Naive B cell (primary cell): ENCODE data around the gene SH3RF3. TPM values are rescaled to one million over a fixed set of nuclear protein-coding genes. Genes with fewer than 3 reads are reported as not detected.

ENCODE experiments used
- ATAC-seq, 2 donors: fragments of 150-1000 bp; cut with Tn5 transposase; 2 replicates each; pipeline ENCODE4 v1.10.0; 2021; ENCODE audit warnings: low read depth in 2 of 2, mild to moderate bottlenecking in 2 of 2, moderate library complexity in 2 of 2
- DNase-seq: peaks from one replicate; pipeline ENCODE4 v3.0.0; 2022
- H3K27ac Mint-ChIP-seq, 6 donors: one replicate each; pipeline ENCODE4 v1.8.0; 2020 to 2022; ENCODE audit warnings: mild to moderate bottlenecking in 6 of 6, mixed read lengths in 6 of 6, moderate library complexity in 5 of 6, inconsistent platforms in 2 of 6
- H3K27me3 Mint-ChIP-seq, 3 donors: one replicate each; pipeline ENCODE4 v1.8.0; 2021 to 2022; ENCODE audit warnings: mixed read lengths in 3 of 3, mild to moderate bottlenecking in 1 of 3
- H3K36me3 Mint-ChIP-seq, 2 donors: one replicate each; pipeline ENCODE4 v1.8.0; 2020 to 2022; ENCODE audit warnings: mixed read lengths in 2 of 2, inconsistent platforms in 1 of 2, mild to moderate bottlenecking in 1 of 2
- H3K4me1 Mint-ChIP-seq, 3 donors: one replicate each; pipeline ENCODE4 v1.8.0; 2020 to 2022; ENCODE audit warnings: mixed read lengths in 3 of 3, inconsistent platforms in 1 of 3, mild to moderate bottlenecking in 1 of 3, moderate library complexity in 1 of 3
- H3K4me3 Mint-ChIP-seq, 8 donors: one replicate each; pipeline ENCODE4 v1.8.0; 2020 to 2022; ENCODE audit warnings: mild to moderate bottlenecking in 8 of 8, mixed read lengths in 8 of 8, moderate library complexity in 8 of 8, inconsistent platforms in 2 of 8
- H3K9me3 Mint-ChIP-seq, 7 donors: one replicate each; pipeline ENCODE4 v1.8.0; 2020 to 2022; ENCODE audit warnings: mixed read lengths in 7 of 7, mild to moderate bottlenecking in 5 of 7, inconsistent platforms in 2 of 7, moderate library complexity in 1 of 7
- polyA plus RNA-seq, 6 donors: library from polyadenylated mRNA; unstranded; fragments of 300-500 nt; fragmentation: Illumina TruSeq; gene quantifications; one replicate each; pipeline ENCODE4 v1.2.3, GENCODE V29; 2021; ENCODE audit warnings: low read depth in 6 of 6

SH3RF3 gene
- polyA plus RNA-seq, 6 donors from 2014 or later, result 0.05 to 0.76 (median 0.64) TPM; not detected in 1

DNA sequence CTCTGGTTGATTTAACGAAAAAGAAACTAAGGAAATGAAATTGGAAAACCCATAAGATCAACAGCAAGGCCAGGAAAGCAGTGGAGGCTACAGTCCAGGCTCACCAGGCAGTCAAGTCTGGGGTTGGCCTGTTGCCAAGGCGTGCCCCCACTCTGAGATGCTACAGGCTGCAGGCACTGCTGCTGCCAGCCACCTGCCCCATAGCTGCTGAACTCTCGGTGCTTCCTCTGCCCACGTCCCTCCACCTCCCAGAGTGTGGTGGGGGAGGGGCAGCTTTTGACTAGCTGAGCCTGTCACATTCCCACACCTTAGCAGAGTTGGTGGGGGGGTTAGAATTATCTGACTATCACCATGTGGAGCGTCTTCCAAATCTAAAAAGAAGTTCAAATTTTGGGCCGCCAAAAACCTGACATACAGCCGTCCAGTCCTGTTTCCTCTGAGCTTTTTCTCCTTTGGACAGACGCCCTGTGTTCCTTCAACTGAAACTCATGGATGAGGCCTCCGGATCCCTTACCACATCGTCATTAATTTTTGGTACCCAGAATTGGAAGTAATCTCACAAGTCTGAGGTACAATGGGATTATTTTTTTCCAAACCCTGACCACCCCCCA is 3.9 kb upstream of the SH3RF3 start:
- peak overlapping the region in 1 of 8 donors; percentile 21 for H3K4me3 Mint-ChIP-seq
- no peak for ATAC-seq
- no peak overlapping the region for H3K27ac Mint-ChIP-seq

DNA sequence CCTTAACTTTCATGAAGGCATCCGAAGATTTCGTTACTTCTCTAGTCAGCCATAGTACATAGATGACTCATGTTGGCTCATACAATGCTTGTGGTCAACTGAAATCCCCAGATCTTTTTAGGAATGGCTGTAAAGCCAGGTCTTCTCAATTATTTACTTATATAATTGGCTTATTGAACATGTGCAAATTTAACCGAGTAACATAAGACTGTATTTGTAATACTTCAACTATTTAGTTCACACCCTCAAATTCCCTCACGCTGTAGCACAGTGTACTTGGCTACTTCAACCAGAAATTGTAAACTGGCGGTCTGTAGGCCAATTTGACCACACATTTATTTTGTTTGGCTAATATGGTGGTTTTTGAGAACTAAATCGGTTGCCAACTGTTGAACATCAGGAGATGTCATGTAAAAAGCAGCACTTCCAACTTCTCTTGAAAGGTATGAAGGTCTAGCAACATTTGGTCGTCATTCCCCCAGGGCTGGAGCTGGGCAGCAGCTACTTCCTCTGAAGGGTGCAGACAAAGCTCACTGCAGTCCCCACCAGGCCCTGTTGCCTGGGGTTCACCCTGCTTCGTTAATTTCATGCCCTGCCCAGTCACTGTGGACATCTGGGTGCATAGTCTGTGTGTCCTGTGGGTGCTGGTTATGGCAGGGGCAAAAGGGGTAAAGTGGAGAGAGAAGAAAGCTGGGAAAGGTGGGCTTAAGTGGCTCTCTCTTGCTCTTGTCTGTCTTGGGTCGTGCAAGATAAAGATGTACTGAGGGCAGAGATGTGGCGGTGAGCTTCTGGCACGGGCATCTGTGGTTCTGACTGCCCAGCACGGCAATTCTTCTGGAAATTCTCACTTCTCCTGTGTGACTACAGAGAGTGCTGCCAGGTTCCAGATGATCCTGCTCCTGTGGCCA is 3.2 kb upstream of the SH3RF3 start:
- peak overlapping the region in 1 of 6 donors; percentile 58 for H3K27ac Mint-ChIP-seq
- no peak for ATAC-seq
- no peaks in the 10 kb centered on the region for H3K9me3 Mint-ChIP-seq
- DNase-seq, result no peak
- H3K27me3 Mint-ChIP-seq, result peaks cover 18 to 58% (median 25%) of the 10 kb centered on the region in 3 donors
- H3K4me1 Mint-ChIP-seq, result peaks cover 6 to 17% (median 12%) of the 10 kb centered on the region in 3 donors
- H3K36me3 Mint-ChIP-seq, result no peaks in the 10 kb centered on the region
- H3K4me3 Mint-ChIP-seq, result peak overlapping the region in 3 of 8 donors; percentile 18 to 85 (median 32)

More for the DNA sequence above, 3.9 kb upstream of the SH3RF3 start:
- Mint-ChIP-seq H3K9me3 (no peaks in the 10 kb centered on the region), H3K36me3 (no peaks in the 10 kb centered on the region), H3K27me3 (peaks cover 18 to 52% (median 21%) of the 10 kb centered on the region in 3 donors), H3K4me1 (peaks cover 2 to 12% (median 4%) of the 10 kb centered on the region in 3 donors)
- DNase-seq, result no peak

DNA sequence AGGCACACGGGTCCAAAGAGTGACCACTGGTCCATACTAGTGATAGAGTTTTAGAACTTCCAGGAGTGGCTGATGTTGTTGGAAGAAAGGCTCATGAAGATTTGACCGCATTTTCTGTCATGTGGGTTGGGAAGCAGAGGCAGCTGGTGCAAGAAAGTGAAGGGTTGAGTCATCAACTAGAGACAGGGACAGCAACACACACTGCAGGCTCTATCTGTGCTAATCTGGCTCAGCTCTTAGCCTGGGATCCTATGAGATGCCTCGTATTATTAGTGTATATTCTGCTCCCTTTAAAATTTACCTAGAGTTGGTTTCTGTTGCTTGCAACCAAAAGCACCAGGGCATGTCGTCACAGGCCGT is 2.5 kb upstream of the SH3RF3 start:
- Mint-ChIP-seq H3K27ac (peak overlapping the region in 1 of 6 donors; percentile 58), H3K4me3 (peak overlapping the region in 2 of 8 donors; percentile 18 to 85), H3K4me1 (peaks cover 6 to 17% (median 12%) of the 10 kb centered on the region in 3 donors)

DNA sequence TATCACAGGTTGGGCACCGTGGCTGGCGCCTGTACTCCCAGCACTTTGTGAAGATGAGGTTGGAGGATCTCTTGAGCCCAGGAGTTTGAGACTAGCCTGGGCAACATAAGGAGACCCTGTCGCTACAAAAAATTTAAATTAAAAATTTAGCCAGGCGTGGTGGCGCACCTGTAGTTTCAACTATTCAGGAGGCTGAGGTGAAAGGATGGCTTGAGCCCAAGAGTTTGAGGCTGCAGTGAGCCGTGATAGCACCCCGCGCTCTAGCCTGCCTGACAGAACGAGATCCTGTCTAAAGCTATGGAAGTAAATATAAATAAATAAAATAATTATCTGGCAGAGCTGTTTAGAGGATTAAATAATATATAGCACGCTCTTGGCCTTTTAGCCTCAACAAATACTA is 1.4 kb upstream of the SH3RF3 start:
- Mint-ChIP-seq H3K27me3 (peaks cover 6 to 53% (median 16%) of the 10 kb centered on the region in 3 donors), H3K9me3 (no peaks in the 10 kb centered on the region), H3K4me3 (peak overlapping the region; percentile 53 to 94 (median 86)), H3K4me1 (peaks cover 6 to 17% (median 14%) of the 10 kb centered on the region in 3 donors), H3K27ac (no peak overlapping the region), H3K36me3 (no peaks in the 10 kb centered on the region)
- DNase-seq, result no peak
- ATAC-seq, result no peak

More for the DNA sequence above, 2.5 kb upstream of the SH3RF3 start:
- no peaks in the 10 kb centered on the region for H3K9me3 Mint-ChIP-seq
- peaks cover 14 to 59% (median 24%) of the 10 kb centered on the region in 3 donors for H3K27me3 Mint-ChIP-seq
- no peaks in the 10 kb centered on the region for H3K36me3 Mint-ChIP-seq
- ATAC-seq, result no peak
- no peak for DNase-seq

DNA sequence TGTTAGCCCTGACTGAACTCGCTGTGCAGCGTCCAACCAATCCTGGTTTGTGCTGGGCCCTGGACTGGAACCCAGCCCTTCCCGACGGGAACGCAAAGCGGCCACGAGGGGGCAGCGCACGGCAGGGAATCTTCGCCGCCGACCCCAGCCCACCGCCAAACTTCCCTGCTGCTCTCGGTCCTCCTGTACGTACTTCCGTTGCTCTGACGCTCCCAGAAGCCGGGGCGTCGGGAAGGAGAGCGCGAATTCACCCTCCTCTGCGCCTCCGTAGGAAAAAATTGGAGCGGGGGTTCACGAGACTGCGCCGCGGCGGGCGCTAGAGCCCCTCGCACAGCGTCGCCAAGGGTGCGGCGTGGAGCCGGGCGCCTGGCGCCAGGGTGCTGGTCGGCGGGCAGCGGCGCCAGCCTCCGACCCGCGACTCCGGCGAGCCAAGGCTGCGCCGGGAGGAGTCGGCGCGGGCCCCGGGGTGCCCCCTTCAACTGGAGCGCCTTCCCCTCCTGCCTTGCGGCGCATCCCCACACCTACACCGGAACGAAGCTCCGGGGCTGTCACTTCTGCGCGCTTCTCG is 873 bp upstream of the SH3RF3 start:
- DNase-seq, result peak; percentile 63
- Mint-ChIP-seq H3K4me3 (peak overlapping the region; percentile 80 to 94 (median 86)), H3K27me3 (peaks cover 6 to 47% (median 16%) of the 10 kb centered on the region in 3 donors), H3K4me1 (peaks cover 6 to 17% (median 14%) of the 10 kb centered on the region in 3 donors), H3K27ac (peak overlapping the region in 1 of 6 donors; percentile 74), H3K36me3 (no peaks in the 10 kb centered on the region), H3K9me3 (no peaks in the 10 kb centered on the region)
- peak; percentile 63 to 64 for ATAC-seq

DNA sequence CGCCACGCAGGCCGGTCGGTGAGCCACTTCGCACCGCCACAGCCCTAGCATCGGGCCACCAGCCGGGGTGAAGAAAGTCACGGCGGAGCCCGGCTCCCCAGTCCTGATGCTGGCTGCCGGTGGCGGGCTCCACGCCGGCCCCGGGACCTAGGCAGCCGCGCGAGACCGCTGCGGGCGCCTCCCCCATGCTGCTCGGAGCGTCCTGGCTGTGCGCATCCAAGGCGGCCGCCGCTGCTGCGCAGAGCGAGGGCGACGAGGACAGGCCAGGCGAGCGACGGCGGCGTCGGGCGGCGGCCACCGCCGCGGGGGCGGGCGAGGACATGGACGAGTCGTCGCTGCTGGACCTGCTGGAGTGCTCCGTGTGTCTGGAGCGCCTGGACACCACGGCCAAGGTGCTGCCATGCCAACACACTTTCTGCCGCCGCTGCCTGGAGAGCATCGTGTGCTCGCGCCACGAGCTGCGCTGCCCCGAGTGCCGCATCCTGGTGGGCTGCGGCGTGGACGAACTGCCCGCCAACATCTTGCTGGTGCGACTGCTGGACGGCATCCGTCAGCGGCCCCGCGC is 433 bp downstream of the SH3RF3 start:
- peaks cover 6 to 41% (median 21%) of the 10 kb centered on the region in 3 donors for H3K27me3 Mint-ChIP-seq
- peak; percentile 41 to 42 for ATAC-seq

DNA sequence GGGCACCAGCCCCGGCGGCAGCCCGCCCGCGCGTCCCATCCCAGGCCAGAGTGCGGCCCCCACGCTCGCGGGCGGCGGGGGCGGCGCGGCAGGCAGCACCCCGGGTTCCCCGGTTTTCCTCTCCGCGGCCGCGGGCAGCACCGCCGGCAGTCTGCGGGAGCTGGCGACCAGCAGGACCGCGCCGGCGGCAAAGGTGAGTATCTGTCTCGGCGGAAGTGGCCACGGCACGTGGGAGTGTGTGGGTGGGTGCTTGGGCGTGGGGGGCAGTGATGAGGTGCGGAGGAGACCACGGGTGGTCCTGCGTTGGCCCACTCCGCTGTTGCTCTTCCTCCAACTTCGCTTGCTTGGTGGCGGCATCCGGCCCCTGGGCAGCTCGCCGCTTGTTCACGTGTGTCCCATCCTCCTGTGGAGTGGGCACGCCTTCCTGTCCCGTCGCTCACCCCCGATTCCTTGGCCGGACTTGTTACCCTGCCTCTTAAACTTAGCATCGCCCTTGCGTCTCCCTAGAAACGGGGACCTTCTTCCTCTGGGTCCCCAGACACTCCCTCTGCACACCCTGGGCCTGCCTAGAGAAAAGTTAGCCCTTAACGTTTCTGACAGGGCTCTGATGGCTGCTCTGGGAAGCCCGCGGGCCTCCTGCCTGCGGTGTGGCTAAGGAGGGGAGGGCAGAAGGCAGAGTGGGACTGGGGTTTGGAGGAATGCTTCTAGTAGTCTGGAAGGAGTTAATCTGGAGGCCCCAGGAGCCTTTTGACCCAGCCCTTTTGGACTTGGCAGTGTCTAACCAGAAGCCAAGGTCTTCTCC is 1.1 kb downstream of the SH3RF3 start:
- H3K27ac Mint-ChIP-seq, result peak overlapping the region in 2 of 6 donors; percentile 54 to 72
- DNase-seq (peak; percentile 17), ATAC-seq (no peak)
- peak overlapping the region; percentile 86 to 99 (median 94) for H3K4me3 Mint-ChIP-seq
- H3K27me3 Mint-ChIP-seq, result peaks cover 6 to 37% (median 16%) of the 10 kb centered on the region in 3 donors
- no peaks in the 10 kb centered on the region for H3K9me3 Mint-ChIP-seq
- no peaks in the 10 kb centered on the region for H3K36me3 Mint-ChIP-seq
- H3K4me1 Mint-ChIP-seq, result peaks cover 6 to 32% (median 31%) of the 10 kb centered on the region in 3 donors

More for the DNA sequence above, 433 bp downstream of the SH3RF3 start:
- Mint-ChIP-seq H3K27ac (no peak overlapping the region), H3K4me1 (peaks cover 6 to 27% (median 24%) of the 10 kb centered on the region in 3 donors), H3K4me3 (peak overlapping the region in 7 of 8 donors; percentile 25 to 94 (median 80)), H3K9me3 (no peaks in the 10 kb centered on the region), H3K36me3 (no peaks in the 10 kb centered on the region)
- peak; percentile 26 for DNase-seq

DNA sequence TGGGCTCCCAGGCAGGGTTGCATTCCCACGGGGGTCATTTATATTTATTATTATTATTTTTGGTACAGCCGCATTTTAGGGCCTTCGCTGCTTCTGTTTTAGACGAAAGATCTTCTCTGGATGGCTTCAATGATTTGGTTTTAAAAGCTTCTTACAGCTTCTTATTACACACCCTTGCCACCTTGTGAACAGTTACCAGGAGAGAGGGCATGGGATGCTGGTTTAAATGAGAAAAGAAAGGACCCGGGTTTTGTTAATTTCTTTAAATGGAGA is 1.7 kb downstream of the SH3RF3 start:
- H3K36me3 Mint-ChIP-seq, result no peaks in the 10 kb centered on the region
- ATAC-seq (no peak), DNase-seq (no peak)
- no peaks in the 10 kb centered on the region for H3K9me3 Mint-ChIP-seq
- peaks cover 6 to 38% (median 36%) of the 10 kb centered on the region in 3 donors for H3K4me1 Mint-ChIP-seq
- H3K4me3 Mint-ChIP-seq, result peak overlapping the region; percentile 10 to 99 (median 91)
- peaks cover 6 to 39% (median 16%) of the 10 kb centered on the region in 3 donors for H3K27me3 Mint-ChIP-seq
- peak overlapping the region in 1 of 6 donors; percentile 58 for H3K27ac Mint-ChIP-seq

DNA sequence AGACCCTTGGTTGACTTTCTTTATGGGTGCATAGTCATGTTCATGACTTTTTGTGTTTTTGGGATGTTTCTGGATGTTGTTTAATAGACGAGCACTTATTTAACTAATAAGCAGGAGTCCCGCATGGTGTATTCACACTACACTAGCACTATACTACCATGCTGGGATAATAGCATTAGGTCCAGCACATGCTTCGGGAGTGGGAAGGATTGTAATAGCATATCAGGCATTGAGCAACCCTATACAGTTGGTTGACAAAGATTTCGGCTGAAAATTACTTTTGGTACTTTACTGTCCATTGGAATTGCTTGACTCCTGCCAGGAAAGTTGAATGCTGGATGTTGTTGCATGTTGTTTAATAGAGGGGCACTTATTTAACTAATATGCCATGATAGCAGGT is 2.8 kb downstream of the SH3RF3 start:
- Mint-ChIP-seq H3K27ac (no peak overlapping the region), H3K27me3 (peaks cover 4 to 35% (median 17%) of the 10 kb centered on the region in 3 donors), H3K4me1 (peaks cover 10 to 47% (median 45%) of the 10 kb centered on the region in 3 donors), H3K36me3 (no peaks in the 10 kb centered on the region), H3K9me3 (no peaks in the 10 kb centered on the region), H3K4me3 (peak overlapping the region in 2 of 8 donors; percentile 32 to 51)
- DNase-seq (no peak), ATAC-seq (no peak)

DNA sequence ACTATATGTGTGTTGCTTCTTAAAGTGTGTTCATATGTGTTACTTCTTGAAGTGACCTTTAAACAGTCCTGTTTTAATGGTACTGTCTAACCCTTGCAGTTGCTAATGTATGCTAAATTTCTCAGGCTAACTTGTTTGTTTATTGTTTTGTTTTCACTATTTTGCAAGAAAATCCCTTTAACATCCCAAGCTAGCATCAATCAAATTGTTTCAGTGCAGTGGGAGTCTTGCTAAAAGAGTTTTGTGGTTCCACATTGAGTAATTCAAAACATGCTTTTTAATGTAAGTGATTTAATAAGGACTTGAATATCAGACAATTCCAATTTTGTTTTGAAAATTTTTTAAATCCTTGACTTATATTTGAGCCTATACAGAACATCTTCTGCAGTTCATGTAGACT is 3.6 kb downstream of the SH3RF3 start:
- Mint-ChIP-seq H3K27ac (peak overlapping the region in 1 of 6 donors; percentile 54), H3K9me3 (no peaks in the 10 kb centered on the region), H3K36me3 (peaks cover 0 to 4% of the 10 kb centered on the region in 2 donors), H3K4me1 (peaks cover 10 to 50% (median 45%) of the 10 kb centered on the region in 3 donors), H3K27me3 (peaks cover 0 to 36% (median 17%) of the 10 kb centered on the region in 3 donors), H3K4me3 (no peak overlapping the region)
- ATAC-seq (no peak), DNase-seq (no peak)

DNA sequence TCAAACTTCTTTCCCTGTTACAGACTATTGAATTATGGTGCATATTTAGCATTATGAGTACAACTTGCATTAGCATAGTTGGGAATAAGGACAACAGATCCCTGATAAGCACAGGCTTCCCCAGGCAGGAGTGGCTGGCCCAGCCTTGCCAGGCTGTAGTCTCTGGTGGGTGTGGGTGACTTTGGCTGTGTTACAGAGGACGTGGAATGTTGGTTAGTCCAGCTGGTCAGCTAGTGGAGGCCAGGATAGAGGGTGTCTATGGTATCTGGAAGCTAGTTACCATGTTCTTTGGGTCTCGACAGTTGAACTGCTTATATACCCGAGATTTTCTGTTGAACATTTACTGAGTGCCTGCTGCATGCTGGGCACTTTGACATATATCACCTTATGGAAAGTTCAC is 4.7 kb downstream of the SH3RF3 start:
- Mint-ChIP-seq H3K36me3 (peaks cover 0 to 4% of the 10 kb centered on the region in 2 donors), H3K27ac (peak overlapping the region in 1 of 6 donors; percentile 64), H3K4me1 (peaks cover 10 to 55% (median 44%) of the 10 kb centered on the region in 3 donors), H3K4me3 (peak overlapping the region in 1 of 8 donors; percentile 10), H3K27me3 (peaks cover 0 to 37% (median 23%) of the 10 kb centered on the region in 3 donors), H3K9me3 (no peaks in the 10 kb centered on the region)
- ATAC-seq (no peak), DNase-seq (no peak)

DNA sequence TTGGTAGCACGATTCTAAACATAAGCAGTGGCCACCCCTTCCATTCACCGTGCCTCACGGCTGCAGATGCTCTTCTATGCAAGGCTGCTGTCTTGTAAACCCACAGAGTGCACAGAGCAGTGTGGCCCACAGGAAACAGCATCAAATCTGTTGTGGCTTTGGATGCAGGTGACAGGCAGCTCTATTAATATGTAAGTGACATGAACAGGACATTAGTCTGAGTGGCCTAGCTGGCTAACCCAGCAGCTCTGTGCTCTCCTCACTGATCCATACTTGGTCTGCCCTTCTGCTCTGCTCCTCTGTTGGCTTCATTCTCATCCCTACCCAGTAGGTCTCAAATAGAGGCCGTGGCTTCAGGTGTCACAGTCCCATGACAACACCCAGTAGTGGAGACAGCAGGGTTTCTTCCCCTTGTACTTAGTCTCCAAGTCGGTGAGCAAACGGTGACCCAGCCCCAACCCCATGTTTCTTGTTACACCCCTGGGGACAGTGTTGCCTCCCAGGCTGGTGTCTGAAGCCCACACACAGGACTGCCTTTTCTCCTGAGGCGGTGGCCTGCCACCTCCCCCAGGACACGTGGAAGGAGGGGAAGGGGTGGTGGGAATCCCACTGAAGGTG is 5.8 kb downstream of the SH3RF3 start:
- DNase-seq, result peak; percentile 25
- peak in 1 of 2 donors; percentile 48 for ATAC-seq
- Mint-ChIP-seq H3K27me3 (peaks cover 0 to 37% (median 24%) of the 10 kb centered on the region in 3 donors), H3K9me3 (no peaks in the 10 kb centered on the region), H3K36me3 (peaks cover 0 to 4% of the 10 kb centered on the region in 2 donors), H3K4me1 (peaks cover 10 to 60% (median 43%) of the 10 kb centered on the region in 3 donors), H3K27ac (peak overlapping the region in 3 of 6 donors; percentile 52 to 88 (median 56)), H3K4me3 (peak overlapping the region in 2 of 8 donors; percentile 7 to 62)
